ENCODE results near the gene RIT2. TPM values are rescaled to one million over a fixed set of nuclear protein-coding genes. Genes with fewer than 3 reads are reported as not detected.

The RIT2 gene
- total RNA-seq, 2 experiments from 2014 or later: not detected

DNA sequence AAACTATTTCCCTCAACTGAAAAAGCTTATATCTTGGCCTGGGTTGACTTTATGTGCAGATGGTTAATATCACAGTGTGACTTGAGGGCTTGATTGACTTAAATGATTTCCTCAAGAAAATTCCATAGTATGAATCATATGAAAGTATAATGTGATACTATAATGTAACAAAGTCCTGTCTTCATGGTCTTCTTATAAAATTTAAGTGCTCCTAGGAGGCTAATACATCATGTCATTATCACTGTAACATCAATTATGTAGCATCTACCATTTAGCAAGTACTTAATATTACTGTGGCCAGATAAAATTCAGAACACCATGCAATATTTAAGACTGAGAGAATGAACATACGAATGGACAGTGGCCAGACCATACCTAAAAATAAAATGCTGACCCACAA lies 276.1 kb downstream of the RIT2 start:
- ATAC-seq: no peak
- no peaks in the 10 kb centered on the region for H3K36me3 Mint-ChIP-seq (ENCODE audit: low read depth)
- H3K9me3 Mint-ChIP-seq: peaks cover 18% of the 10 kb centered on the region
- DNase-seq: no peak
- no peaks in the 10 kb centered on the region for H3K4me1 Mint-ChIP-seq (ENCODE audit: low read depth)
- H3K4me3 Mint-ChIP-seq: no peak overlapping the region
- ChIA-PET CTCF (no interaction called here), POLR2A (no interaction called here)
- TF ChIP-seq, protein P1, sequence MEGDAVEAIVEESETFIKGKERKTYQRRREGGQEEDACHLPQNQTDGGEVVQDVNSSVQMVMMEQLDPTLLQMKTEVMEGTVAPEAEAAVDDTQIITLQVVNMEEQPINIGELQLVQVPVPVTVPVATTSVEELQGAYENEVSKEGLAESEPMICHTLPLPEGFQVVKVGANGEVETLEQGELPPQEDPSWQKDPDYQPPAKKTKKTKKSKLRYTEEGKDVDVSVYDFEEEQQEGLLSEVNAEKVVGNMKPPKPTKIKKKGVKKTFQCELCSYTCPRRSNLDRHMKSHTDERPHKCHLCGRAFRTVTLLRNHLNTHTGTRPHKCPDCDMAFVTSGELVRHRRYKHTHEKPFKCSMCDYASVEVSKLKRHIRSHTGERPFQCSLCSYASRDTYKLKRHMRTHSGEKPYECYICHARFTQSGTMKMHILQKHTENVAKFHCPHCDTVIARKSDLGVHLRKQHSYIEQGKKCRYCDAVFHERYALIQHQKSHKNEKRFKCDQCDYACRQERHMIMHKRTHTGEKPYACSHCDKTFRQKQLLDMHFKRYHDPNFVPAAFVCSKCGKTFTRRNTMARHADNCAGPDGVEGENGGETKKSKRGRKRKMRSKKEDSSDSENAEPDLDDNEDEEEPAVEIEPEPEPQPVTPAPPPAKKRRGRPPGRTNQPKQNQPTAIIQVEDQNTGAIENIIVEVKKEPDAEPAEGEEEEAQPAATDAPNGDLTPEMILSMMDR (IDR thresholded peaks at IDR 0.05): no peak
- no peak overlapping the region for H3K27ac Mint-ChIP-seq
- H3K27me3 Mint-ChIP-seq: no peaks in the 10 kb centered on the region
- intact Hi-C loops (cut with micrococcal nuclease): no loop called here

DNA sequence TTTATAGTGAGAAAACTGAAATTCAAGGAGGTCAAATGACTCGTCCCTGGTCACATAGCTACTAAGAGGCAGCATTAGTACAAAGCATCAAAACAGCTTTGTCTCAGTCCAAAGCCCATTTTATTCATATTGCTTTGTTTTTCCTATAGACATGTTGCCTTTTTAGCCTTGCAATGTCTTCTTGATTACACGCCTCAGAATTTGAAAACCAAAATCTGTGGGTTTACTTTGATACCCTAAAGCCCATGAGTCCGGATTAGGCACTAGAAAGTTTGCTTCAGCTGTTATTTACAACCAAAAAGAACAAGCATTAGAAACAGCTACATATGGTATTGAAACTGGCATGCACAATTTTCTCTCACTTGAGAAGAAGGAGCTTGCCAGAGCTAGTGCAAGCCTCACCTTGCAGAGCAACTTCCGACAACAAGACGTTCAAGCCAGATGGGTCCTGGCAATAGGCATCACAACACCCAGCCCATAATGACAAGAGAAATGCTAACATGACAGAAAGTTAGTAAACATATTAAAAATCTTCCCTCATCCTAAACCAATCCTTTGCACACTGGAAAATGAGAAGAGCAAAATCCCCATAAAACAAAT lies 276.8 kb downstream of the RIT2 start:
- peaks cover 17% of the 10 kb centered on the region for H3K9me3 Mint-ChIP-seq
- H3K4me3 Mint-ChIP-seq: no peak overlapping the region
- POLR2A ChIA-PET: no interaction called here

DNA sequence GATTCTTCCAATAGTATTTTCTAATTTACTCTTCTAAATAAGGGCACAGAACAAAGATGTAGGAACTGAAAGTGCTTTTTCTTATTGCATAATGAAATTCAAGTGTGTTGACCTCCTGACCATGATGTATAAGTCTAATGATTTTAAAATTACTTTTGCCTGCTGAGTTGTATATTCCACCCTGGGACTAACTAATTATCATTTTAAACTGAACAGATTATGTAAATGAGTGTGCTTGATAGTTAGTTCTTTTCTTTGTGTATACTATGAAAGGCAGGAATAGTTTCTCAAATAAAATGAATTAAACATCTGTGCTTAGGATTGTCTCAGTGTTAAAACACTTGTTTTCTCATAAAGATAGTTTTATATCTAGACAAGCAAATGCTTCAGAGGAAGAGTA lies 284.5 kb downstream of the RIT2 start:
- ATAC-seq (no peak), DNase-seq (no peak)
- Mint-ChIP-seq H3K27ac (no peak overlapping the region), H3K36me3 (ENCODE audit: low read depth) (no peaks in the 10 kb centered on the region), H3K4me3 (no peak overlapping the region), H3K4me1 (ENCODE audit: low read depth) (no peaks in the 10 kb centered on the region), H3K9me3 (peaks cover 4% of the 10 kb centered on the region), H3K27me3 (no peaks in the 10 kb centered on the region)
- intact Hi-C loops (cut with micrococcal nuclease): no loop called here
- ChIA-PET CTCF (no interaction called here), POLR2A (no interaction called here)
- TF ChIP-seq, protein P1 (IDR thresholded peaks at IDR 0.05): no peak

More for the DNA sequence above, 276.8 kb downstream of the RIT2 start:
- ATAC-seq: no peak
- Mint-ChIP-seq H3K27ac (no peak overlapping the region), H3K36me3 (ENCODE audit: low read depth) (no peaks in the 10 kb centered on the region), H3K27me3 (no peaks in the 10 kb centered on the region), H3K4me1 (ENCODE audit: low read depth) (no peaks in the 10 kb centered on the region)
- intact Hi-C loops (cut with micrococcal nuclease): no loop called here
- CTCF ChIA-PET: no interaction called here
- TF ChIP-seq, protein P1 (IDR thresholded peaks at IDR 0.05): no peak
- DNase-seq: no peak

DNA sequence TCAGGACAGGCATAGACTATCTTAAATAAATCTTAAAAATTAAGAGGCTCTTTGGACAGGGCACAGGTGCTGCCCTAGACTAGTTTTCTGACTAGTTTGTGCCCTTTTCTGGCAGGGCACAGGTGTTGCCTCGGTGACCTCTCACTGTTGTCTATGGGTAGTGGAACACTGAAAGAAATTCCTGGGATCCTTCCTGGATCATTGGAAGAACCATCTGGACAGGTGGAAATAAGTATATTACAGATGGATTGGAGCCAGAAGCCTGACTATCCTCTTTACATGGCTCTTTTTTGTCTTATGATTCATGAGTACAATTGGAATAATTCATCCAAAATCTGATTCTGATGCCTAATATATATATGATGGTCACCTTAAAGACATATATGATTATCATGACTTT lies 286.6 kb downstream of the RIT2 start:
- TF ChIP-seq, protein P1 (IDR thresholded peaks at IDR 0.05): no peak
- H3K27ac Mint-ChIP-seq: no peak overlapping the region
- ChIA-PET CTCF (no interaction called here), POLR2A (no interaction called here)
- no peaks in the 10 kb centered on the region for H3K4me1 Mint-ChIP-seq (ENCODE audit: low read depth)
- H3K4me3 Mint-ChIP-seq: no peak overlapping the region
- no peak for DNase-seq
- intact Hi-C loops (cut with micrococcal nuclease): no loop called here
- H3K9me3 Mint-ChIP-seq: peaks cover 2% of the 10 kb centered on the region
- no peaks in the 10 kb centered on the region for H3K27me3 Mint-ChIP-seq
- H3K36me3 Mint-ChIP-seq (ENCODE audit: low read depth): no peaks in the 10 kb centered on the region
- no peak for ATAC-seq

DNA sequence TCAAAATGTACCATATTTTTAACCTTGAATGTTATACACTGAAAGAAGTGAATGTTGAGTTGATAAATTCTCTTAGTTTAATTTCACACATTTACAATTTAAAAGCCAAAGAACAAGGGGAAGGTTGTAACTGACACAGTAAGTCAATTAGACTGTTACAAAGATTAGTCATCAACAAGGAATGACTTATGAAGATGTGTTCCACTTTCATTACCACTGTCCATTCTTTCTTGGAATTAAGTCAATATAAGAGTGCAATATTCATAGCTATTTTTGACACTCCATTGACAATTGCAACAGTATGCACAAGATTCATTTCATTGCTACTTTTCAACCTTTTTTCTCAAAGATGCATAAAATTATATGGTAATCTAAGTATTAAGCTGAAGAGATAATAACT lies 291.3 kb downstream of the RIT2 start:
- Mint-ChIP-seq H3K4me1 (ENCODE audit: low read depth) (no peaks in the 10 kb centered on the region), H3K36me3 (ENCODE audit: low read depth) (no peaks in the 10 kb centered on the region), H3K27ac (no peak overlapping the region), H3K27me3 (no peaks in the 10 kb centered on the region), H3K4me3 (no peak overlapping the region), H3K9me3 (no peaks in the 10 kb centered on the region)
- ATAC-seq (no peak), DNase-seq (no peak)
- intact Hi-C loops (cut with micrococcal nuclease): no loop called here
- ChIA-PET CTCF (no interaction called here), POLR2A (no interaction called here)
- TF ChIP-seq, protein P1 (IDR thresholded peaks at IDR 0.05): no peak
